Glutamatergic neuron (in vitro differentiated cells): ENCODE measurements around the gene PRKAG2. TPM values are rescaled to one million over a fixed set of nuclear protein-coding genes. Genes with fewer than 3 reads are reported as not detected.

Experiments used
- DNase-seq: peaks from one replicate; pipeline ENCODE4 v3.0.0; 2022
- H3K27ac Mint-ChIP-seq: one replicate; pipeline ENCODE4 v1.8.0; 2020; ENCODE audit warnings: mild to moderate bottlenecking, mixed read lengths, inconsistent platforms; ENCODE audit not compliant: unreplicated experiment
- H3K27me3 Mint-ChIP-seq: one replicate; pipeline ENCODE4 v1.8.0; 2020; ENCODE audit warnings: mild to moderate bottlenecking, moderate library complexity, mixed read lengths, inconsistent platforms; ENCODE audit not compliant: unreplicated experiment
- H3K36me3 Mint-ChIP-seq: one replicate; pipeline ENCODE4 v1.8.0; 2020; ENCODE audit warnings: mild to moderate bottlenecking, mixed read lengths, inconsistent platforms; ENCODE audit not compliant: unreplicated experiment
- H3K4me1 Mint-ChIP-seq: one replicate; pipeline ENCODE4 v1.8.0; 2020; ENCODE audit warnings: mild to moderate bottlenecking, low read depth, mixed read lengths, inconsistent platforms; ENCODE audit not compliant: unreplicated experiment
- H3K4me3 Mint-ChIP-seq: one replicate; pipeline ENCODE4 v1.8.0; 2020; ENCODE audit warnings: mild to moderate bottlenecking, mixed read lengths, inconsistent platforms; ENCODE audit not compliant: unreplicated experiment
- H3K9me3 Mint-ChIP-seq: one replicate; pipeline ENCODE4 v1.8.0; 2020; ENCODE audit warnings: mild to moderate bottlenecking, moderate library complexity, mixed read lengths, inconsistent platforms; ENCODE audit not compliant: unreplicated experiment
- CTCF ChIP-seq: fragments of 200-600 bp; sonication (generic); IDR thresholded peaks from one replicate; pipeline ENCODE4 v1.5.0; 2021; ENCODE audit not compliant: partially characterized antibody, unreplicated experiment
- total RNA-seq: library from RNA; stranded (reverse); fragmentation: NEBNext Ultra II Directional; extraction: Animal tissue kit (Norgen Biotek cat#: 25700); gene quantifications from one replicate; pipeline ENCODE4 v1.2.1, GENCODE V29; 2021; ENCODE audit not compliant: unreplicated experiment

Gene PRKAG2
- total RNA-seq, 1 donor from 2014 or later: 24.7 TPM

GRCh38 chr7:151728286-151728660, 148.6 kb downstream of the PRKAG2 start:
- Mint-ChIP-seq H3K4me1 (peaks cover 27% of the 10 kb centered on the region), H3K36me3 (no peaks in the 10 kb centered on the region), H3K27ac (no peak overlapping the region), H3K4me3 (peak overlapping the region; percentile 26), H3K9me3 (peaks cover 11% of the 10 kb centered on the region), H3K27me3 (peaks cover 9% of the 10 kb centered on the region)
- DNase-seq: no peak
- no peak for TF ChIP-seq CTCF

GRCh38 chr7:151727579-151728285, 149.2 kb downstream of the PRKAG2 start:
- H3K27ac Mint-ChIP-seq: no peak overlapping the region
- TF ChIP-seq CTCF: no peak
- H3K4me1 Mint-ChIP-seq: peaks cover 27% of the 10 kb centered on the region
- no peak overlapping the region for H3K4me3 Mint-ChIP-seq
- peaks cover 9% of the 10 kb centered on the region for H3K27me3 Mint-ChIP-seq
- peaks cover 11% of the 10 kb centered on the region for H3K9me3 Mint-ChIP-seq
- H3K36me3 Mint-ChIP-seq: no peaks in the 10 kb centered on the region
- DNase-seq: peak; percentile 68

- no peak for TF ChIP-seq CTCF
- Mint-ChIP-seq H3K36me3 (no peaks in the 10 kb centered on the region), H3K4me1 (peaks cover 27% of the 10 kb centered on the region), H3K4me3 (peak overlapping the region; percentile 53), H3K9me3 (peaks cover 11% of the 10 kb centered on the region), H3K27ac (peak overlapping the region; percentile 46), H3K27me3 (peaks cover 8% of the 10 kb centered on the region)
- no peak for DNase-seq
These were observed 150.0 kb downstream of the PRKAG2 start for GRCh38 chr7:151726652-151727578.

GRCh38 chr7:151725844-151726651, 150.9 kb downstream of the PRKAG2 start:
- no peak for TF ChIP-seq CTCF
- H3K27me3 Mint-ChIP-seq: peaks cover 8% of the 10 kb centered on the region
- H3K4me3 Mint-ChIP-seq: peak overlapping the region; percentile 53
- peaks cover 11% of the 10 kb centered on the region for H3K9me3 Mint-ChIP-seq
- DNase-seq: no peak
- H3K27ac Mint-ChIP-seq: peak overlapping the region; percentile 46
- H3K4me1 Mint-ChIP-seq: peaks cover 27% of the 10 kb centered on the region
- no peaks in the 10 kb centered on the region for H3K36me3 Mint-ChIP-seq
